ENCODE measurements around the gene MEIS3.

- TF ChIP-seq CTCF (IDR thresholded peaks at IDR 0.05; ENCODE audit: insufficient read depth, low read length): no peak
- TF ChIP-seq POLR2AphosphoS5 (IDR thresholded peaks at IDR 0.05; ENCODE audit: low read depth): no peak
- TF ChIP-seq REST (IDR thresholded peaks at IDR 0.05; ENCODE audit: insufficient replicate concordance, low read depth): no peak
- TF ChIP-seq GABPA (IDR thresholded peaks at IDR 0.05; ENCODE audit: low read depth): no peak
- no peak for TF ChIP-seq SPI1 (IDR thresholded peaks at IDR 0.05; ENCODE audit: borderline replicate concordance, low read depth)
Measured at GRCh38 chr19:47459477-47459876, 40.1 kb upstream of the MEIS3 start.

All from HL-60 (cell line).